DOHH2 (cell line): ENCODE results near the gene RAB3B.

ENCODE experiments used
- H3F3A ChIP-seq: fragments of 200-600 bp; sonication (generic), shearing (Covaris generic); 2 replicates; pipeline ENCODE4 v1.6.0; 2016; ENCODE audit warnings: antibody characterized with exemption, mild to moderate bottlenecking; ENCODE audit not compliant: control insufficient read depth, insufficient read depth
- H3K27ac ChIP-seq: fragments of 200-600 bp; sonication (generic); 2 replicates; pipeline ENCODE4 v1.5.1; 2014; ENCODE audit warnings: low read depth, mild to moderate bottlenecking, low read length, moderate library complexity
- H3K27me3 ChIP-seq: fragments of 200-600 bp; sonication (generic); 2 replicates; pipeline ENCODE4 v1.6.1; 2014; ENCODE audit warnings: mild to moderate bottlenecking, low read length, mixed read lengths; ENCODE audit not compliant: control insufficient read depth
- H3K36me3 ChIP-seq: fragments of 200-600 bp; sonication (generic); 2 replicates; pipeline ENCODE4 v1.6.1; 2014; ENCODE audit warnings: mild to moderate bottlenecking, low read length, moderate library complexity, mixed read lengths; ENCODE audit not compliant: control insufficient read depth
- H3K4me1 ChIP-seq: fragments of 200-600 bp; sonication (generic); 2 replicates; pipeline ENCODE4 v1.6.1; 2014; ENCODE audit warnings: mild to moderate bottlenecking, low read length, mixed read lengths; ENCODE audit not compliant: control insufficient read depth
- H3K4me2 ChIP-seq: fragments of 200-600 bp; sonication (generic); 2 replicates; pipeline ENCODE4 v1.6.0; 2014; ENCODE audit warnings: mild to moderate bottlenecking, low read length, moderate library complexity
- H3K4me3 ChIP-seq: fragments of 200-600 bp; sonication (generic); 2 replicates; pipeline ENCODE4 v1.5.1; 2014; ENCODE audit warnings: mild to moderate bottlenecking, low read length, mixed read lengths
- H3K79me2 ChIP-seq: fragments of 200-600 bp; sonication (generic); 2 replicates; pipeline ENCODE4 v1.6.1; 2014; ENCODE audit warnings: mild to moderate bottlenecking, low read length, mixed read lengths; ENCODE audit not compliant: control insufficient read depth
- H3K9me2 ChIP-seq: fragments of 200-600 bp; sonication (generic); replicated peaks from 2 replicates; pipeline ENCODE4 v1.6.1; 2014; ENCODE audit warnings: mild to moderate bottlenecking, low read length, mixed read lengths; ENCODE audit not compliant: control insufficient read depth
- H3K9me3 ChIP-seq: fragments of 200-600 bp; sonication (generic); 2 replicates; pipeline ENCODE4 v1.6.1; 2014; ENCODE audit warnings: antibody characterized with exemption, low read length, mixed read lengths; ENCODE audit not compliant: control insufficient read depth, insufficient read depth
- H4K20me1 ChIP-seq: fragments of 200-600 bp; sonication (generic); 2 replicates; pipeline ENCODE4 v1.6.0; 2014; ENCODE audit warnings: low read depth, mild to moderate bottlenecking, antibody characterized with exemption, low read length, moderate library complexity; ENCODE audit not compliant: control insufficient read depth, insufficient read depth
- EZH2phosphoT487 ChIP-seq: fragments of 200-600 bp; sonication (generic); IDR thresholded peaks from 2 replicates; pipeline ENCODE4 v1.6.1; 2017; ENCODE audit warnings: borderline replicate concordance, mild to moderate bottlenecking, antibody characterized with exemption, low read length, moderate library complexity, mixed read lengths
- TF ChIP-seq, protein P1 (sequence below): fragments of 200-600 bp; sonication (generic); IDR thresholded peaks from one replicate; pipeline ENCODE4 v1.5.1; 2014; ENCODE audit warnings: antibody characterized with exemption, mild to moderate bottlenecking, low read depth, low read length; ENCODE audit not compliant: poor library complexity, severe bottlenecking

The RAB3B gene

DNA sequence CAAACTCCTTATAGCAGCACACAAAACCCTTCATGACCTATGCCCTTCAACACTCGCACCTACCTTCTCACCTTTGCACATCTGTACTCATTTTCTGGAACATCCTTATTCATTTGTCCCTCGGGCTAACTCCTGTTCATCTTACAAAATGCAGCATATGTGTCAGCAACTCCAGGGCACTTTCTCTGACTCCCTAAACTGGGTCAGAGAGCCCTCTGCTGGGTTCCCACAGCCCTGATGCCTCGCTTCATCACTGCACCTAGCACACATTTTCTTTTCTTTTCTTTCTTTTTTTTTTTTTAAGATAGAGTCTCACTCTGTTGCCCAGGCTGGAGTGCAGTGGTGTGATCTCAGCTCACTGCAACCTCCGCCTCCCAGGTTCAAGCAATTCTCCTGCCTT lies 54.0 kb downstream of the RAB3B start:
- TF ChIP-seq EZH2phosphoT487 = no peak
- TF ChIP-seq, protein P1, sequence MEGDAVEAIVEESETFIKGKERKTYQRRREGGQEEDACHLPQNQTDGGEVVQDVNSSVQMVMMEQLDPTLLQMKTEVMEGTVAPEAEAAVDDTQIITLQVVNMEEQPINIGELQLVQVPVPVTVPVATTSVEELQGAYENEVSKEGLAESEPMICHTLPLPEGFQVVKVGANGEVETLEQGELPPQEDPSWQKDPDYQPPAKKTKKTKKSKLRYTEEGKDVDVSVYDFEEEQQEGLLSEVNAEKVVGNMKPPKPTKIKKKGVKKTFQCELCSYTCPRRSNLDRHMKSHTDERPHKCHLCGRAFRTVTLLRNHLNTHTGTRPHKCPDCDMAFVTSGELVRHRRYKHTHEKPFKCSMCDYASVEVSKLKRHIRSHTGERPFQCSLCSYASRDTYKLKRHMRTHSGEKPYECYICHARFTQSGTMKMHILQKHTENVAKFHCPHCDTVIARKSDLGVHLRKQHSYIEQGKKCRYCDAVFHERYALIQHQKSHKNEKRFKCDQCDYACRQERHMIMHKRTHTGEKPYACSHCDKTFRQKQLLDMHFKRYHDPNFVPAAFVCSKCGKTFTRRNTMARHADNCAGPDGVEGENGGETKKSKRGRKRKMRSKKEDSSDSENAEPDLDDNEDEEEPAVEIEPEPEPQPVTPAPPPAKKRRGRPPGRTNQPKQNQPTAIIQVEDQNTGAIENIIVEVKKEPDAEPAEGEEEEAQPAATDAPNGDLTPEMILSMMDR = no peak
- Histone ChIP-seq H4K20me1 (no peaks in the 10 kb centered on the region), H3K4me1 (no peaks in the 10 kb centered on the region), H3K27ac (no peak overlapping the region), H3K4me2 (no peak overlapping the region), H3K36me3 (no peaks in the 10 kb centered on the region), H3K9me2 (no peaks in the 10 kb centered on the region), H3K27me3 (no peaks in the 10 kb centered on the region; the same call in 1 of the 2 replicates), H3K79me2 (no peaks in the 10 kb centered on the region), H3K4me3 (no peak overlapping the region), H3K9me3 (peaks cover 4% of the 10 kb centered on the region), H3F3A (no peaks in the 10 kb centered on the region)

DNA sequence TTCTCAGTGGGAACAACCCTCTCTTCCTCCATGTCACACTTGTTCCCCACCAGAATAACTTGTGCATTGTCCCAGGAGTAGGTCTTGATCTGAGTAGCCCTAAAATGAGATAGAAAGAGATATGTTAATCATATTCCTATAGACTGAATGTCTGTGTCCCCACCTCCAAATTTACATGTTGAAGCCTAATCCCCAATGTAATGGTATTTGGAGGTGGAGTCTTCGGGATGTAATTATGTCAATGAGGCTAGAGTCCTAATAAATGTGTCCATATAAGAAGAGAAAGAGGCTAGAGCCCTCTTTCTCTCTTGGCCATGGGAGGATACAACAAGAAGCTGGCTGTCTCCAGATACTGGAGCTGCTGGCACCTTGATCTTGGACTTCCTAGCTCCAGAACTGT lies 57.2 kb downstream of the RAB3B start:
- Histone ChIP-seq H3K9me2 (no peaks in the 10 kb centered on the region), H3K4me2 (no peak overlapping the region), H4K20me1 (no peaks in the 10 kb centered on the region), H3K79me2 (no peaks in the 10 kb centered on the region), H3K4me3 (no peak overlapping the region), H3K4me1 (no peaks in the 10 kb centered on the region), H3K9me3 (no peaks in the 10 kb centered on the region), H3K36me3 (no peaks in the 10 kb centered on the region), H3K27me3 (peaks cover 10% of the 10 kb centered on the region; the same call in 1 of the 2 replicates), H3F3A (no peaks in the 10 kb centered on the region), H3K27ac (no peak overlapping the region)
- TF ChIP-seq EZH2phosphoT487 = no peak
- TF ChIP-seq, protein P1 = no peak

DNA sequence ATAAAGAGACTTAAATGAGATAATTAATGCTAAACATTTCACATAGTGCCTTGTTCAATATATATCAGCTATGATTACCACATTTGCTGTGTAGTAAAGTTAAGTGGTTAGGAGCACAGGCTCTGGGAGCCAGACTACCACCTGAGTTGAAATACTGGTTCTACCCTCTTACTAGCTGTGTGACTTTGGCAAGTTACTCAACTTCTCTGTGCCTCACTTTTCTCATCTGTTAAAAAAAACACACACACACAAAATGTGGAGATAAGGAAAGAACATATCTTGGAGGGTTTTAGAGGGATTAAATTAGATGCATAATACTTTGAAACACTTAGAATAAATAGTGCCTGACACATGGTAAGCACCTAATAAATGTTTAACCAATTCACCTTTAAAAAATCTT lies 60.2 kb downstream of the RAB3B start:
- H4K20me1 ChIP-seq = no peaks in the 10 kb centered on the region
- H3K4me2 ChIP-seq = no peak overlapping the region
- no peaks in the 10 kb centered on the region for H3K36me3 ChIP-seq
- H3K79me2 ChIP-seq = no peaks in the 10 kb centered on the region
- no peak overlapping the region for H3K4me3 ChIP-seq
- peaks cover 16% of the 10 kb centered on the region; the same call in 1 of the 2 replicates for H3K27me3 ChIP-seq
- H3K27ac ChIP-seq = no peak overlapping the region
- TF ChIP-seq, protein P1 = no peak
- TF ChIP-seq EZH2phosphoT487 = no peak
- no peaks in the 10 kb centered on the region for H3F3A ChIP-seq
- no peaks in the 10 kb centered on the region for H3K9me3 ChIP-seq
- H3K9me2 ChIP-seq = no peaks in the 10 kb centered on the region
- H3K4me1 ChIP-seq = no peaks in the 10 kb centered on the region

DNA sequence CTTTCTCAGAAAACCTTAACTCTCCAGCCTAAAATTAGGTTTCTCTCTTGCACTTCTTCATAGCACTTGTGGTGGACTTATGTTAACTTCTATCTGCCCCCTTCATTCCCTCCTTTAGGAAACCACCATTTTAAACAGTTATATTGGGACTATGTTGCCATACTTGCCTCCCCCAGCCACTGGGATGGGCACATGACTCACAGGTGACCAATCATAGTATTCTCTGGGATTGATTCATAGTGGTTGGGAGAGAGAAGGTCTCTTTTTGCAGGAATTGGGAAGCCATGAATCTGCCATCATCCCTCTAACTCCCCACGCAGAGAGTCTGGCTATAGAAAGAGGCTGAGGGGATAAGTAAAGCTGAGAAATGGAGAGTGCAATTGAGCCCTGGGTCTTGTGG lies 61.6 kb downstream of the RAB3B start:
- Histone ChIP-seq H3K9me3 (no peaks in the 10 kb centered on the region), H3F3A (no peaks in the 10 kb centered on the region), H3K27me3 (peaks cover 24% of the 10 kb centered on the region; the same call in 1 of the 2 replicates), H3K4me2 (no peak overlapping the region), H3K79me2 (no peaks in the 10 kb centered on the region), H3K4me3 (no peak overlapping the region), H3K27ac (no peak overlapping the region), H3K9me2 (no peaks in the 10 kb centered on the region), H4K20me1 (no peaks in the 10 kb centered on the region), H3K36me3 (no peaks in the 10 kb centered on the region), H3K4me1 (no peaks in the 10 kb centered on the region)
- no peak for TF ChIP-seq EZH2phosphoT487
- TF ChIP-seq, protein P1 = no peak
